Sigmoid colon (tissue), 4 donors: ENCODE results near the gene RAB25.

ENCODE experiments used
- CTCF ChIP-seq, 4 experiments: fragments of 450-650 bp in 3 of 4; fragments of 200-600 bp in 1 of 4; IDR thresholded peaks; one replicate each; pipeline ENCODE4 v1.5.1; 2016 to 2019; ENCODE audit warnings: antibody characterized with exemption in 4 of 4, mild to moderate bottlenecking in 3 of 4, moderate library complexity in 2 of 4
- EP300 ChIP-seq, 4 donors: sonication (generic); formaldehyde crosslinking; IDR thresholded peaks; one replicate each; pipeline ENCODE4 v1.6.1; 2017; ENCODE audit warnings: antibody characterized with exemption in 4 of 4
- POLR2AphosphoS5 ChIP-seq, 4 donors: sonication (generic); formaldehyde crosslinking; IDR thresholded peaks; one replicate each; pipeline ENCODE4 v1.6.1; 2017; ENCODE audit warnings: antibody characterized with exemption in 4 of 4

- TF ChIP-seq CTCF (IDR thresholded peaks at IDR 0.05) (no peak), EP300 (IDR thresholded peaks at IDR 0.05) (no peak), POLR2AphosphoS5 (IDR thresholded peaks at IDR 0.05) (no peak)
These were observed 7.8 kb upstream of the RAB25 start for GRCh38 chr1:156052862-156053767.
